Peyer's patch (tissue), 4 donors: ENCODE results near the gene HBA2.

Experiments
- POLR2A ChIP-seq, 2 donors: fragments of 450-650 bp; IDR thresholded peaks; one replicate each; pipeline ENCODE4 v1.5.1; 2017; ENCODE audit warnings: antibody characterized with exemption in 2 of 2, mild to moderate bottlenecking in 2 of 2, moderate library complexity in 2 of 2
- TF ChIP-seq, protein P1 (sequence below), 6 experiments: fragments of 450-650 bp in 4 of 6; fragments of 200-600 bp in 2 of 6; sonication (generic) in 1 of 6; IDR thresholded peaks; one replicate each; pipeline ENCODE4 v1.5.1; 2017 to 2019; ENCODE audit warnings: antibody characterized with exemption in 6 of 6, mild to moderate bottlenecking in 3 of 6, moderate library complexity in 1 of 6

DNA sequence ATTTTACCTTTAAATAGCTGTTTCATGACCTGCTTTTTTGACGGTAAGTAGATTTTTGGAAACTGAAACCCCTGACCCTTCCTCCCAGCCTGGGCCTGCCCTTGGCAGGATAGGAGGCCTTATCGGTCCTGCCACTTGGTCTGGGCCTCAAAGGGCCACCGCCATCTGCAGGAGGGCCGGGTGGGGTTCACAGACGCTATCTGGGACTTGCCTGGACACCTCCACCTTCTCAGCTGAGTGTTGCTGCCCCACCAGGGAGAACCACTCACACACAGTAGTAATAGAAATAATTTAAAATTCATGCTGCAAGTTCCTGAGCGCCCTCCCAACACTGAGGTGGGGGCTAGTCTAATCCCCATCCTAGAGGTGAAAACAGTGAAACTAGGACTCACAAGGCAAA is 29.6 kb upstream of the HBA2 start:
- TF ChIP-seq, protein P1, sequence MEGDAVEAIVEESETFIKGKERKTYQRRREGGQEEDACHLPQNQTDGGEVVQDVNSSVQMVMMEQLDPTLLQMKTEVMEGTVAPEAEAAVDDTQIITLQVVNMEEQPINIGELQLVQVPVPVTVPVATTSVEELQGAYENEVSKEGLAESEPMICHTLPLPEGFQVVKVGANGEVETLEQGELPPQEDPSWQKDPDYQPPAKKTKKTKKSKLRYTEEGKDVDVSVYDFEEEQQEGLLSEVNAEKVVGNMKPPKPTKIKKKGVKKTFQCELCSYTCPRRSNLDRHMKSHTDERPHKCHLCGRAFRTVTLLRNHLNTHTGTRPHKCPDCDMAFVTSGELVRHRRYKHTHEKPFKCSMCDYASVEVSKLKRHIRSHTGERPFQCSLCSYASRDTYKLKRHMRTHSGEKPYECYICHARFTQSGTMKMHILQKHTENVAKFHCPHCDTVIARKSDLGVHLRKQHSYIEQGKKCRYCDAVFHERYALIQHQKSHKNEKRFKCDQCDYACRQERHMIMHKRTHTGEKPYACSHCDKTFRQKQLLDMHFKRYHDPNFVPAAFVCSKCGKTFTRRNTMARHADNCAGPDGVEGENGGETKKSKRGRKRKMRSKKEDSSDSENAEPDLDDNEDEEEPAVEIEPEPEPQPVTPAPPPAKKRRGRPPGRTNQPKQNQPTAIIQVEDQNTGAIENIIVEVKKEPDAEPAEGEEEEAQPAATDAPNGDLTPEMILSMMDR (IDR thresholded peaks at IDR 0.05): no peak
- no peak for TF ChIP-seq POLR2A (IDR thresholded peaks at IDR 0.05)
